GM12865 (cell line): ENCODE measurements around the gene PAPPA2.

Source experiments
- DNase-seq: peaks from one replicate; pipeline ENCODE4 v3.0.0; 2010; ENCODE audit warnings: low read depth
- H3K4me3 ChIP-seq: 2 replicates; pipeline ENCODE4 v1.5.1; 2011; ENCODE audit warnings: mild to moderate bottlenecking, low read depth, low read length, control low read depth
- CTCF ChIP-seq: IDR thresholded peaks from 2 replicates; pipeline ENCODE4 v1.5.1; 2011; ENCODE audit warnings: low read length, control low read depth, low read depth, inconsistent platforms; ENCODE audit not compliant: insufficient read depth; ENCODE audit errors: missing control alignments

Gene PAPPA2

GRCh38 chr1:176801514-176802020 is 338.6 kb downstream of the PAPPA2 start:
- DNase-seq = no peak
- TF ChIP-seq CTCF = no peak
- no peak overlapping the region for H3K4me3 ChIP-seq

- H3K4me3 ChIP-seq = no peak overlapping the region
- DNase-seq = no peak
Measured at GRCh38 chr1:176802316-176802715, 339.3 kb downstream of the PAPPA2 start.

GRCh38 chr1:176803042-176803441 is 340.1 kb downstream of the PAPPA2 start:
- TF ChIP-seq CTCF = no peak
- DNase-seq = no peak
- no peak overlapping the region for H3K4me3 ChIP-seq

More at GRCh38 chr1:176802316-176802715, 339.3 kb downstream of the PAPPA2 start:
- no peak for TF ChIP-seq CTCF

- no peak overlapping the region for H3K4me3 ChIP-seq
- no peak for TF ChIP-seq CTCF
- DNase-seq = no peak
Measured at GRCh38 chr1:176803596-176803995, 340.6 kb downstream of the PAPPA2 start.

- TF ChIP-seq CTCF = no peak
- DNase-seq = no peak
- no peak overlapping the region for H3K4me3 ChIP-seq
Measured at GRCh38 chr1:176809292-176809691, 346.3 kb downstream of the PAPPA2 start.

GRCh38 chr1:176811511-176812288 is 348.7 kb downstream of the PAPPA2 start:
- DNase-seq = no peak
- TF ChIP-seq CTCF = no peak
- no peak overlapping the region for H3K4me3 ChIP-seq
